Endothelial cell of umbilical vein (primary cell): Measurements from ENCODE around the gene CCNB1. TPM values are rescaled to one million over a fixed set of nuclear protein-coding genes. Genes with fewer than 3 reads are reported as not detected.
"Not testable (repeated sequence)": the region's sequence is repeated elsewhere in the genome, so short reads cannot be mapped to it uniquely, and the experiment has no call there.

ENCODE experiments used
- BruUV-seq: library from RNA; stranded (reverse); fragments of 400-500 nt; replicated peaks from 2 replicates; lab custom pipeline; 2021; lab: Mats Ljungman, UMichigan
- CTCF ChIA-PET: fragments of 300-600, 350-600 bp; sonication (Branson Sonifier 250); formaldehyde crosslinking; loops from one replicate; lab custom pipeline; 2021; ENCODE audit warnings: antibody characterized with exemption, inconsistent platforms; lab: Charles Lee
- POLR2A ChIA-PET: fragments of 300-600, 350-600 bp; sonication (Branson Sonifier 250); formaldehyde crosslinking; loops from one replicate; lab custom pipeline; 2021; ENCODE audit warnings: antibody characterized with exemption, inconsistent platforms; lab: Charles Lee
- DNase-seq: peaks from one replicate; pipeline ENCODE4 v3.0.0-alpha.2; 2011; ENCODE audit warnings: low read depth, low spot score
- FAIRE-seq: peaks from 2 replicates; lab custom pipeline; 2011; peaks lifted over from hg19 to GRCh38; lab: Jason Lieb, UNC
- H2AFZ ChIP-seq: 2 replicates; pipeline ENCODE4 v1.6.0; 2012; ENCODE audit warnings: low read depth, low read length, control low read depth, inconsistent platforms
- H3K27ac ChIP-seq: 2 replicates; pipeline ENCODE4 v1.5.1; 2011; ENCODE audit warnings: low read depth, mild to moderate bottlenecking, control low read depth, low read length, moderate library complexity; ENCODE audit not compliant: insufficient read depth
- H3K27me3 ChIP-seq, 2 experiments: 2 replicates each; pipeline versions ENCODE4 v1.6.0 to v1.6.1; 2011; ENCODE audit warnings: low read length in 2 of 2, mixed read lengths in 1 of 2; ENCODE audit not compliant: control insufficient read depth in 2 of 2, insufficient read depth in 2 of 2
- H3K36me3 ChIP-seq, 2 experiments: 2 replicates in 1 of 2; 3 replicates in 1 of 2; pipeline ENCODE4 v1.5.1; 2011; ENCODE audit warnings: low read length in 2 of 2, mild to moderate bottlenecking in 1 of 2, moderate library complexity in 1 of 2; ENCODE audit not compliant: control insufficient read depth in 2 of 2, insufficient read depth in 2 of 2; ENCODE audit errors: extremely low read depth in 1 of 2
- H3K4me1 ChIP-seq: 3 replicates; pipeline ENCODE4 v1.5.1; 2011; ENCODE audit warnings: mild to moderate bottlenecking, low read length; ENCODE audit not compliant: control insufficient read depth, insufficient read depth; ENCODE audit errors: extremely low read depth
- H3K4me2 ChIP-seq: 2 replicates; pipeline ENCODE4 v1.6.1; 2011; ENCODE audit warnings: low read length, control low read depth, mixed read lengths; ENCODE audit not compliant: insufficient read depth
- H3K4me3 ChIP-seq, 3 experiments: fragments of 200-600 bp in 1 of 3; sonication (generic), shearing (Covaris generic) in 1 of 3; replicated peaks in 1 of 3; 2 replicates each; pipeline ENCODE4 v1.5.1; 2011 to 2016; ENCODE audit warnings: control low read depth in 3 of 3, low read length in 3 of 3, mild to moderate bottlenecking in 2 of 3, inconsistent platforms in 1 of 3, low read depth in 1 of 3, moderate library complexity in 1 of 3; ENCODE audit not compliant: insufficient read depth in 1 of 3
- H3K79me2 ChIP-seq: 2 replicates; pipeline ENCODE4 v1.6.0; 2012; ENCODE audit warnings: low read length, inconsistent platforms; ENCODE audit not compliant: control insufficient read depth, insufficient read depth
- H3K9ac ChIP-seq: replicated peaks from 2 replicates; pipeline ENCODE3; 2011; ENCODE audit warnings: low read length, control low read depth; ENCODE audit not compliant: insufficient read depth; ENCODE audit errors: extremely low read depth
- H3K9me1 ChIP-seq: replicated peaks from 3 replicates; pipeline ENCODE4 v1.6.0; 2011; ENCODE audit warnings: mild to moderate bottlenecking, low read length; ENCODE audit not compliant: control insufficient read depth, insufficient read depth; ENCODE audit errors: extremely low read depth
- H3K9me3 ChIP-seq: replicated peaks from 2 replicates; pipeline ENCODE4 v1.5.1; 2012; ENCODE audit warnings: low read length, inconsistent platforms; ENCODE audit not compliant: control insufficient read depth, insufficient read depth
- H4K20me1 ChIP-seq: replicated peaks from 2 replicates; pipeline ENCODE3; 2011; ENCODE audit warnings: mild to moderate bottlenecking, low read length; ENCODE audit not compliant: control insufficient read depth, insufficient read depth; ENCODE audit errors: extremely low read depth
- EZH2 ChIP-seq: IDR thresholded peaks from 2 replicates; pipeline ENCODE4 v1.6.1; 2012; ENCODE audit warnings: borderline replicate concordance, low read depth, mild to moderate bottlenecking, moderate library complexity, low read length, inconsistent platforms; ENCODE audit not compliant: severe bottlenecking
- FOS ChIP-seq: IDR thresholded peaks from 2 replicates; pipeline ENCODE4 v1.6.1; 2011; ENCODE audit warnings: mild to moderate bottlenecking, low read length, moderate library complexity, borderline replicate concordance; ENCODE audit not compliant: insufficient read depth
- GATA2 ChIP-seq: IDR thresholded peaks from 2 replicates; pipeline ENCODE4 v1.7.0; 2011; ENCODE audit warnings: low read depth, mild to moderate bottlenecking, moderate library complexity, mixed read lengths, low read length; ENCODE audit not compliant: insufficient read length, insufficient read depth
- JUN ChIP-seq: IDR thresholded peaks from 2 replicates; pipeline ENCODE4 v1.6.1; 2011; ENCODE audit warnings: borderline replicate concordance, low read depth; ENCODE audit not compliant: insufficient read length, insufficient read depth
- MYC ChIP-seq: IDR thresholded peaks from one replicate; pipeline ENCODE4 v1.6.1; 2011; ENCODE audit warnings: mild to moderate bottlenecking, low read depth, low read length
- POLR2A ChIP-seq: IDR thresholded peaks from 2 replicates; pipeline ENCODE4 v1.6.1; 2012; ENCODE audit warnings: low read depth, mild to moderate bottlenecking, control low read depth, low read length
- POLR2AphosphoS5 ChIP-seq: IDR thresholded peaks from 2 replicates; pipeline ENCODE4 v1.6.1; 2012; ENCODE audit warnings: low read depth, mild to moderate bottlenecking, control low read depth, low read length, moderate library complexity; ENCODE audit not compliant: insufficient read depth
- dilution Hi-C: fragments of 300-500 bp; cut with MboI; formaldehyde crosslinking; loops from one replicate; pipeline ENCODE4 v1.15.0; 2019; ENCODE audit warnings: low sequenced_read_pairs; ENCODE audit not compliant: extremely low pct_ligation_motif_present
- intact Hi-C: fragments of 100-400 bp; cut with micrococcal nuclease; formaldehyde crosslinking; loops from one replicate; pipeline ENCODE4 v1.10.0; 2022
- polyA plus RNA-seq, 4 experiments: library from polyadenylated mRNA; depleted of rRNA in 3 of 4; stranded (reverse) in 3 of 4; unstranded in 1 of 4; fragments of >200 nt; gene quantifications; 2 replicates each; pipeline versions ENCODE4 v1.2.1 to v1.2.3, GENCODE V29; 2011 to 2012; ENCODE audit warnings: missing spikeins in 1 of 4
- total RNA-seq: library from RNA; stranded (reverse); gene quantifications from 2 replicates; pipeline ENCODE4 v1.2.3, GENCODE V29; 2021
- TF ChIP-seq, protein P1 (sequence below): IDR thresholded peaks from 2 replicates; pipeline ENCODE4 v1.6.1; 2011; ENCODE audit not compliant: insufficient read depth, insufficient read length
- TF ChIP-seq, protein P2 (sequence below), 2 donors: IDR thresholded peaks; 1 replicate in 1 of 2; 2 replicates in 1 of 2; pipeline ENCODE4 v1.5.1; 2011; ENCODE audit warnings: low read length in 2 of 2, mild to moderate bottlenecking in 2 of 2, moderate library complexity in 2 of 2, control low read depth in 1 of 2, inconsistent platforms in 1 of 2, low read depth in 1 of 2; ENCODE audit not compliant: insufficient read depth in 1 of 2; ENCODE audit errors: extremely low read depth in 1 of 2

Gene CCNB1
- total and polyA plus RNA-seq, 2 donors (not counting 3 experiments of a cell fraction or from before 2014, with no cell fraction given) = 72.2 to 211 TPM

- no peak overlapping the region for H3K9ac ChIP-seq
- H2AFZ ChIP-seq = no peak overlapping the region
- no peaks in the 10 kb centered on the region for H4K20me1 ChIP-seq
- TF ChIP-seq GATA2 (no peak), POLR2A (no peak), FOS (no peak), JUN (no peak), EZH2 (no peak), POLR2AphosphoS5 (no peak), MYC (no peak)
- TF ChIP-seq, protein P1, sequence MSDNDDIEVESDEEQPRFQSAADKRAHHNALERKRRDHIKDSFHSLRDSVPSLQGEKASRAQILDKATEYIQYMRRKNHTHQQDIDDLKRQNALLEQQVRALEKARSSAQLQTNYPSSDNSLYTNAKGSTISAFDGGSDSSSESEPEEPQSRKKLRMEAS = no peak
- TF ChIP-seq, protein P2, sequence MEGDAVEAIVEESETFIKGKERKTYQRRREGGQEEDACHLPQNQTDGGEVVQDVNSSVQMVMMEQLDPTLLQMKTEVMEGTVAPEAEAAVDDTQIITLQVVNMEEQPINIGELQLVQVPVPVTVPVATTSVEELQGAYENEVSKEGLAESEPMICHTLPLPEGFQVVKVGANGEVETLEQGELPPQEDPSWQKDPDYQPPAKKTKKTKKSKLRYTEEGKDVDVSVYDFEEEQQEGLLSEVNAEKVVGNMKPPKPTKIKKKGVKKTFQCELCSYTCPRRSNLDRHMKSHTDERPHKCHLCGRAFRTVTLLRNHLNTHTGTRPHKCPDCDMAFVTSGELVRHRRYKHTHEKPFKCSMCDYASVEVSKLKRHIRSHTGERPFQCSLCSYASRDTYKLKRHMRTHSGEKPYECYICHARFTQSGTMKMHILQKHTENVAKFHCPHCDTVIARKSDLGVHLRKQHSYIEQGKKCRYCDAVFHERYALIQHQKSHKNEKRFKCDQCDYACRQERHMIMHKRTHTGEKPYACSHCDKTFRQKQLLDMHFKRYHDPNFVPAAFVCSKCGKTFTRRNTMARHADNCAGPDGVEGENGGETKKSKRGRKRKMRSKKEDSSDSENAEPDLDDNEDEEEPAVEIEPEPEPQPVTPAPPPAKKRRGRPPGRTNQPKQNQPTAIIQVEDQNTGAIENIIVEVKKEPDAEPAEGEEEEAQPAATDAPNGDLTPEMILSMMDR (IDR thresholded peaks at IDR 0.05; ENCODE audit: extremely low read depth in 1 of 2, insufficient read depth in 1 of 2, low read depth in 1 of 2, low read length in 2 of 2) = no peak
- H3K4me2 ChIP-seq = no peak overlapping the region
- no peaks in the 10 kb centered on the region for H3K27me3 ChIP-seq
- no peaks in the 10 kb centered on the region for H3K79me2 ChIP-seq
- no peaks in the 10 kb centered on the region for H3K4me1 ChIP-seq
- DNase-seq (no peak), FAIRE-seq (no peak)
- H3K9me3 ChIP-seq = no peaks in the 10 kb centered on the region
- no peak overlapping the region for H3K27ac ChIP-seq
- H3K36me3 ChIP-seq = no peaks in the 10 kb centered on the region
- BruUV-seq = no TSS peak
- ChIA-PET CTCF (no interaction called here), POLR2A (no interaction called here)
- no peak overlapping the region for H3K4me3 ChIP-seq
- intact Hi-C loops = no loop called here
- dilution Hi-C loops = no loop called here
- H3K9me1 ChIP-seq = no peaks in the 10 kb centered on the region
Measured at GRCh38 chr5:69136293-69136692, 30.7 kb upstream of the CCNB1 start.

- FAIRE-seq, H2AFZ ChIP-seq, BruUV-seq, H3K4me1 ChIP-seq, dilution Hi-C loops, intact Hi-C loops, H4K20me1 ChIP-seq, DNase-seq, H3K27me3 ChIP-seq, H3K9me3 ChIP-seq, H3K27ac ChIP-seq, H3K4me3 ChIP-seq, H3K79me2 ChIP-seq, CTCF ChIA-PET, H3K36me3 ChIP-seq, H3K9ac ChIP-seq, H3K4me2 ChIP-seq, POLR2A ChIA-PET, H3K9me1 ChIP-seq: not testable (repeated sequence)
Measured at GRCh38 chr5:69137208-69137607, 29.7 kb upstream of the CCNB1 start.
